Calu3 (cell line): ENCODE results near the gene ARHGEF12. TPM values are rescaled to one million over a fixed set of nuclear protein-coding genes. Genes with fewer than 3 reads are reported as not detected.

Experiments used
- BruUV-seq: library from RNA; stranded (reverse); fragments of 400-500 nt; replicated peaks from 2 replicates; lab custom pipeline; 2021; lab: Mats Ljungman, UMichigan
- CTCF ChIA-PET: fragments of 300-600 bp; sonication (Branson Sonifier 250); formaldehyde crosslinking; loops from one replicate; lab custom pipeline; 2022; ENCODE audit warnings: antibody characterized with exemption; lab: Charles Lee
- DNase-seq: peaks from one replicate; pipeline ENCODE4 v3.0.0; 2022
- H3K27ac Mint-ChIP-seq: one replicate; pipeline ENCODE4 v1.8.0; 2022; ENCODE audit warnings: mixed read lengths; ENCODE audit not compliant: unreplicated experiment
- H3K27me3 Mint-ChIP-seq: one replicate; pipeline ENCODE4 v1.8.0; 2022; ENCODE audit warnings: mixed read lengths; ENCODE audit not compliant: unreplicated experiment
- H3K36me3 Mint-ChIP-seq: one replicate; pipeline ENCODE4 v1.8.0; 2022; ENCODE audit warnings: mild to moderate bottlenecking, moderate library complexity, mixed read lengths; ENCODE audit not compliant: insufficient read depth, unreplicated experiment
- H3K4me1 Mint-ChIP-seq: one replicate; pipeline ENCODE4 v1.8.0; 2022; ENCODE audit warnings: mild to moderate bottlenecking, low read depth, mixed read lengths; ENCODE audit not compliant: unreplicated experiment
- H3K4me3 Mint-ChIP-seq: one replicate; pipeline ENCODE4 v1.8.0; 2022; ENCODE audit warnings: mild to moderate bottlenecking, low read depth, moderate library complexity, mixed read lengths; ENCODE audit not compliant: unreplicated experiment
- H3K9me3 Mint-ChIP-seq: one replicate; pipeline ENCODE4 v1.8.0; 2022; ENCODE audit warnings: low read depth, mixed read lengths; ENCODE audit not compliant: unreplicated experiment
- intact Hi-C: fragments of 100-400 bp; cut with micrococcal nuclease; formaldehyde crosslinking; loops from one replicate; pipeline ENCODE4 v1.10.0; 2022; ENCODE audit not compliant: unreplicated experiment
- total RNA-seq: library from RNA; stranded (reverse); gene quantifications from 2 replicates; pipeline ENCODE4 v1.2.3, GENCODE V29; 2022
- TF ChIP-seq, protein P1 (sequence below): fragments of 200-600 bp; IDR thresholded peaks from one replicate; pipeline ENCODE4 v1.8.0; 2022; ENCODE audit warnings: antibody characterized with exemption; ENCODE audit not compliant: unreplicated experiment

Gene ARHGEF12
- total RNA-seq, 1 experiment from 2014 or later, result 50.0 TPM

DNA sequence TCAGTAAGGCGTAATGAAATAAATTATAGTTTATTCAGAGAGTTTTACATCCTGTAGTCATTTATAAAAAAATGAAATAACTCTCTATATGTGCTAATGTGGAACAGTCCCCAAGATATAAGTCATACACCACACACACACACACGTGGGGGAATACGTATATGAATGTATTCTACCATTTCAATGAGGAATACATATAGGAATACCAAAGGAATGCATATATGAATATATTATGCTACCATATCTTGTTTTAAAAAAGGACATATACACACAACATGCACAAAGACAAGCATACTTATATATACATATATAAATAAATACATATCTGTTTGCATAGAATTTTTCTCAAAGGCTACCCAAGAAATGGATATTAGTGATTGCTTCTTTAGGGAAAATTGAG, 135.8 kb downstream of the ARHGEF12 start:
- no peaks in the 10 kb centered on the region for H3K27me3 Mint-ChIP-seq
- no TSS peak for BruUV-seq
- no peak overlapping the region for H3K27ac Mint-ChIP-seq
- no peaks in the 10 kb centered on the region for H3K9me3 Mint-ChIP-seq
- intact Hi-C loops, result no loop called here
- H3K4me3 Mint-ChIP-seq, result no peak overlapping the region
- CTCF ChIA-PET, result no interaction called here
- TF ChIP-seq, protein P1, sequence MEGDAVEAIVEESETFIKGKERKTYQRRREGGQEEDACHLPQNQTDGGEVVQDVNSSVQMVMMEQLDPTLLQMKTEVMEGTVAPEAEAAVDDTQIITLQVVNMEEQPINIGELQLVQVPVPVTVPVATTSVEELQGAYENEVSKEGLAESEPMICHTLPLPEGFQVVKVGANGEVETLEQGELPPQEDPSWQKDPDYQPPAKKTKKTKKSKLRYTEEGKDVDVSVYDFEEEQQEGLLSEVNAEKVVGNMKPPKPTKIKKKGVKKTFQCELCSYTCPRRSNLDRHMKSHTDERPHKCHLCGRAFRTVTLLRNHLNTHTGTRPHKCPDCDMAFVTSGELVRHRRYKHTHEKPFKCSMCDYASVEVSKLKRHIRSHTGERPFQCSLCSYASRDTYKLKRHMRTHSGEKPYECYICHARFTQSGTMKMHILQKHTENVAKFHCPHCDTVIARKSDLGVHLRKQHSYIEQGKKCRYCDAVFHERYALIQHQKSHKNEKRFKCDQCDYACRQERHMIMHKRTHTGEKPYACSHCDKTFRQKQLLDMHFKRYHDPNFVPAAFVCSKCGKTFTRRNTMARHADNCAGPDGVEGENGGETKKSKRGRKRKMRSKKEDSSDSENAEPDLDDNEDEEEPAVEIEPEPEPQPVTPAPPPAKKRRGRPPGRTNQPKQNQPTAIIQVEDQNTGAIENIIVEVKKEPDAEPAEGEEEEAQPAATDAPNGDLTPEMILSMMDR, result no peak
- H3K4me1 Mint-ChIP-seq, result no peaks in the 10 kb centered on the region
- H3K36me3 Mint-ChIP-seq, result peaks cover 10% of the 10 kb centered on the region
- DNase-seq, result no peak

DNA sequence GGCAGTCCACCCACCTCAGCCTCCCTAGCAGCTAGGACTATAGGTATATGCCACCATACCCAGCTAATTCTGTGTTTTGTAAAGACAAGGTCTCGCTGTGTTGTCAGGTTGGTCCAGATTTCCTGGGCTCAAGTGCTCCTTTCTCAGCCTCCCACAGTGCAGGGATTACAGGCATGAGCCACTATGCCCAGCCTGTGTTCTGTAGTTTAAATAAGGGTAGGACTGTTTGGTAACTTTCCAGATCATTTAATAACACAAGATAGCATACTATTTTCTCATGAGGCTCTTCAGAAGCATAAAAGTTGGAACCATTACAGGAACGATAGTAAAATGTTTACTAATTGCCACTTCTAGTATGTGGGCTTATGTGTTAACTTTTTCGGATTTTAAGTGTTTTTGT, 137.3 kb downstream of the ARHGEF12 start:
- Mint-ChIP-seq H3K27ac (no peak overlapping the region), H3K4me1 (no peaks in the 10 kb centered on the region), H3K36me3 (peaks cover 13% of the 10 kb centered on the region), H3K9me3 (no peaks in the 10 kb centered on the region), H3K27me3 (no peaks in the 10 kb centered on the region), H3K4me3 (no peak overlapping the region)
- BruUV-seq, result no TSS peak
- CTCF ChIA-PET, result no interaction called here
- TF ChIP-seq, protein P1, result no peak
- no peak for DNase-seq
- intact Hi-C loops, result no loop called here

DNA sequence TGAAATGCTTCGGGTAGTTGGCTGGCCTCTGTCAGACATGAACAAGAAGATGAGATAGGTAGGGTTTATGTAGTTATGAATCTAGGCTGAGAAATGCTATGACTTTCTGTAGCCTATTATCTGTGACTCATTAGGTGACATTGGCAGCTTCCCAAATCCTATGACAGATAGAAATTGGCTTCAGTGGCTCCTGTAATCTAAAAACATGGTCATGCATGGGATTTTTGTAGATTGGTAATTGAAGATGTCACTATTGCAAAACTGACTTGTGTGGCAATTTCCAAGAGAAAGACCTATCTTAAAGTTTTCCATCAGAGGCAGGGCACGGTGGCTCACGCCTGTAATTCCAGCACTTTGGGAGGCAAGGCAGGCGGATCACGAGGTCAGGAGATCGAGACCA, 145.9 kb downstream of the ARHGEF12 start:
- Mint-ChIP-seq H3K27me3 (no peaks in the 10 kb centered on the region), H3K4me3 (no peak overlapping the region), H3K9me3 (no peaks in the 10 kb centered on the region), H3K27ac (no peak overlapping the region), H3K36me3 (peaks cover 6% of the 10 kb centered on the region), H3K4me1 (no peaks in the 10 kb centered on the region)
- intact Hi-C loops, result no loop called here
- CTCF ChIA-PET, result no interaction called here
- TF ChIP-seq, protein P1, result no peak
- no peak for DNase-seq
- no TSS peak for BruUV-seq

DNA sequence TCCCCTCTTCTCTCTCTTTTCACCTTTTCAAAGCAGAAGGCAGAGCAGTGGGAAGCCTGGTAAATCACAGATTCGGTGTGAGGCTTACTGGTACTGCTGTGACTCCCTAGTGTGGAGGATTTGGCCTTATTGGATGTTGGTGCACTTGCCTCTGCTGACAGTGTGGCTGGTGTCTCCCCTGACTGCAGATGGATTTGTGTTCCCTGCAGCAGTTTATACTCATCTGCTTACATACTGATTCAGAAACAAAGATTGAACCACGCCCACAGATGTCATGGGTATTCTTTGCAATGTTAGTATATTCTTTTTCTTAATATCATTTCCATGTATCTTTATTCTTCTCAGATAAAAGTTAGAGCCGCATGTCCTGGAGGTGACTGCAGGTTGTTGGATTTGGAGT, 148.5 kb downstream of the ARHGEF12 start:
- Mint-ChIP-seq H3K4me3 (no peak overlapping the region), H3K27ac (no peak overlapping the region), H3K4me1 (no peaks in the 10 kb centered on the region), H3K9me3 (no peaks in the 10 kb centered on the region), H3K27me3 (no peaks in the 10 kb centered on the region), H3K36me3 (peaks cover 5% of the 10 kb centered on the region)
- DNase-seq, result no peak
- TF ChIP-seq, protein P1, result no peak
- CTCF ChIA-PET, result no interaction called here
- no TSS peak for BruUV-seq
- intact Hi-C loops, result loop anchor here (5.0 kb wide), 1 partner anchor 147 kb away; the partner anchor contains the start of gene ARHGEF12
